HG02943 (cell line): Measurements from ENCODE around the gene FOXK1.
"Not testable (repeated sequence)": the region's sequence is repeated elsewhere in the genome, so short reads cannot be mapped to it uniquely, and the experiment has no call there.

Experiments
- ATAC-seq: cut with Tn5 transposase; IDR thresholded peaks from one replicate; pipeline ENCODE4 v1.9.1; 2021; ENCODE audit warnings: mild to moderate bottlenecking, low read depth, moderate library complexity; ENCODE audit not compliant: unreplicated experiment

FOXK1 gene

DNA sequence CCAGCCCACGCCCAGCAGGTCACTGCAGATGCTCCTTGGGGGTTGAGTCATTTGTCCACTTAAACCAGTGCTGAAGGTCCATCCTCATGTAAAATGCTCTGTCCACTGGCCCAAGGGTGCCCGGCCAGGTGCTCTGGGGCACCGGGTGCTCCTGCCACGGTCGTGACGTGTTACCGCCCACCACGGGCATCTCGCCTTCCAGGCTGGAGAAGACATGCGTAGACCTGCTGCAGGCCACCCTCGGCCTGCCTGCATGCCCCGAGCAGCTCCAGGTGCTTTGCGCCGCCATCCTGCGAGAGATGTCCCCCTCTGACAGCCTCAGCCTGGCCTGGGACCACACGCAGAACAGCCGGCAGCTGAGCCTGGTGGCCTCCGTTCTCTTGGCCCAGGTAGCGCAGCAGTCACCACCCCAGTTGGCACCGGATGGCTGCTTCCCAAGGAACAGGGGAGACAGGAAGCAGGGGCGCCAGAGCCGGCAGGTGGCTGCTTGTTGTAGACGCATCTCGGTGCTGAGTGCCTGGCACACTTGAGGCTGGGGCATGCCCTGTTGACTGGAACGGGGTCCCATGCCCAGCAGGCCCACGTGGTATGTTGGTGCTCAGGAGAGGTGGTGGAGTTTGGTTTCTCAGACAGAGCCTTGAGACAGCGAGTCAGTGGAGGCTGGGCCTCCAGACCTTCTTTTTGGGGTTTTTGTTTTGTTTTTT is 99.4 kb downstream of the FOXK1 start:
- no peak for ATAC-seq

GRCh38 chr7:4782333-4783291 is 100.5 kb downstream of the FOXK1 start:
- no peak for ATAC-seq

DNA sequence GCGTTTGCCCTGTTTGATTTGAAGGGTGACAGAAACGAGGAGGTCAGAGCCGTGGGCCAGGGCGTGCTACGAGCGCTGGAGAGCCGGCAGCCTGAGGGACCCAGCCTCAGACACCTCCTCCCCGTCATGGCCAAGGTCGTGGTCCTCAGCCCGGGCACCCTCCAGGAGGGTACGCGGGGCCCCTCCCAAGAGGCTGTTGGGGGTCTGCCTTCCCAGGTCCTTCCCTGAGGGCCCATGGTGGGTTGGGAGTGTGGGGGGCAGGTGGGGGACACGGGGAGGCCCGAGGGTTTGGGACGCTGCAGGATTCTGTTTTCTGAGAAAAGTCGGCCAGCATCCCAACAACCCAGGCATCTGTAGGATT is 101.2 kb downstream of the FOXK1 start:
- no peak for ATAC-seq

DNA sequence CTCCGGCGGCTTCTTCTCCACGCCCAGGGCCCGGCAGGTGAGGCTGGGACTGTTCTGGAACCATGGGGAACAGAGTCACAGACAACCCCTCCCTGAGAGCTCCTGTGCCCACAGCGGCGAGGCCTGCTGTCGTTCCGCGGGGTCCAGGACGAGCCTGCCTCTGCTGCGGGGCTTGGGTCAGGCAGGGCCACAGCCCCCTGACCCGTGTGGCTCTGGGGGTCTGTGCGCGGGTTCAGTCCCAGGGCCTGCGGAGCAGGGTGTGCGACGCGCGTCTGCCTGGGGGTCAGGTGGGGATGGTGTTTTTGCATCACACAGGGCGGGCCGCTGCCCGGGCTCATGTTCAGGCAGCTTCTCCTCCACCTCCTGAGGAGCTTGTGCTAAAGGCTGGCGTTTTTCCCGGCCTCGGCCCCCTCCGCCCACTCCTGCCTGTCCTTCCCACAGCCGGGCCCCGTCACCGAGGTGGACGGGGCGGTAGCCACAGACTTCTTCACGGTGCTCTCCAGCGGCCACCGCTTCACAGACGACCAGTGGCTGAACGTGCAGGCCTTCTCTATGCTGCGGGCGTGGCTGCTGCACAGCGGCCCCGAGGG is 101.8 kb downstream of the FOXK1 start:
- ATAC-seq, result no peak

DNA sequence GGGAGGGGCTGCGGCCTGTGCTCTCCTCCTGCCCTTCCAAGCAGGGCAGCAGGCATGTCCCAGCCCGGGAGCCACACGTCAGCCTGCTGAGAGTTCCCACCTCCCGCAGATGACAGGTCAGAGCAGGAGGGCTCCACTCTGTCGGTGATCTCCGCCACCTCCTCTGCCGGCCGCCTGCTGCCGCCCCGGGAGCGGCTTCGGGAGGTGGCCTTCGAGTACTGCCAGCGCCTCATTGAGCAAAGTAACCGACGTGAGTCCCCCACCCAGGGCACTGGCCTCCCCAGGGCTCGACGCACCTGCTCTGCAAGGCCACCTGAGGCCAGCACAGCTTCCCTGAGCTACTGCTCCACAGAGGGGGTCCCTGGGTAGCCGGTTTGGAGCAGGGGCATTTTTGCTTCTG is 102.7 kb downstream of the FOXK1 start:
- ATAC-seq, result no peak

DNA sequence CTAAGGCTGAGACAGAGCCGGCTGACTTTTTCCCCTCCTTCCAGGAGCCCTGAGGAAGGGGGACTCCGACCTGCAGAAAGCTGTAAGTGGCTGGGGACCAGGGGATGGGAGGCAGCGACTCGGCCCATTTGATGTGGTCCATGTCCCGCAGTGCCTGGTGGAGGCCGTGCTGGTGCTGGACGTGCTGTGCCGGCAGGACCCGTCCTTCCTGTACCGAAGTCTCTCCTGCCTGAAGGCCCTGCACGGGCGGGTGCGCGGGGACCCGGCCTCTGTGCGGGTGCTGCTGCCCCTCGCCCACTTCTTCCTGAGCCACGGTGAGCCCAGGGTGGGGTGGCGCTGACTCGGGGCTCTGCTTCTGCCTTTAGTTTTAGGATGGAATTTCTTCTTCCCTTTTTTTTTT is 103.3 kb downstream of the FOXK1 start:
- ATAC-seq, result no peak

DNA sequence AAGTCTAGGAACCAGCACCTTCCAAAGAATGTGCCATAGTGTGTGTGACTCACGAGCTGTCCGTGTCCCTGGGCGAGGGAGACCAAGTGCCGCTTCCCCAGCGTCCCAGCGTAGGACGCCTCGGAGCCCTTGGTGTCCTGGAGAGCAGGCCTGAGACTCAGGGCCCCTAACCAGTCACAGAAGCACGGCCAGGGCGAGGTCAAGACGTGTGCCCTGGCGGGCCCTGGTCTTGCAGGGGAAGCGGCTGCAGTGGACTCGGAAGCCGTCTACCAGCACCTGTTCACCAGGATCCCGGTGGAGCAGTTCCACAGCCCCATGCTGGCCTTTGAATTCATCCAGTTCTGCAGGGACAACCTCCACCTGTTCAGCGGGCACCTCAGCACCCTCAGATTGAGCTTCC is 103.9 kb downstream of the FOXK1 start:
- no peak for ATAC-seq

DNA sequence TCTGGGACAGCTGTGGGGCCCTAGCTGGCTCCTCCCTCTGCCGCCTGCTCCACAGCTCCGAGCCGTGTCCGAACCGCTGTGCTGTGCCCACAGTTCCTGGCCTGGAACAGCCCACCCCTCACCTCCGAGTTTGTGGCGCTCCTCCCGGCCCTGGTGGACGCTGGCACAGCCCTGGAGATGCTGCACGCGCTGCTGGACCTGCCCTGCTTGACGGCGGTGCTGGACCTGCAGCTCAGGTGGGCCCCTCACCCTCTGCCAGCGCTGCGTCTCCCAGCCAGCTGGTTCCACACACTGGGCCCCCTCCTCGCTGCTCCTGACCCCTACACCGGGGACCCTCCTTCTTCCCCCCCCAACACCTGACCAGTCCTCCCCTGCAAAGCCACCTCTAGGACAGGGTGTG is 105.4 kb downstream of the FOXK1 start:
- no peak for ATAC-seq

- no peak for ATAC-seq
These were observed 106.0 kb downstream of the FOXK1 start for GRCh38 chr7:4787947-4788626.

GRCh38 chr7:4788627-4789189 is 106.6 kb downstream of the FOXK1 start:
- ATAC-seq, result no peak

DNA sequence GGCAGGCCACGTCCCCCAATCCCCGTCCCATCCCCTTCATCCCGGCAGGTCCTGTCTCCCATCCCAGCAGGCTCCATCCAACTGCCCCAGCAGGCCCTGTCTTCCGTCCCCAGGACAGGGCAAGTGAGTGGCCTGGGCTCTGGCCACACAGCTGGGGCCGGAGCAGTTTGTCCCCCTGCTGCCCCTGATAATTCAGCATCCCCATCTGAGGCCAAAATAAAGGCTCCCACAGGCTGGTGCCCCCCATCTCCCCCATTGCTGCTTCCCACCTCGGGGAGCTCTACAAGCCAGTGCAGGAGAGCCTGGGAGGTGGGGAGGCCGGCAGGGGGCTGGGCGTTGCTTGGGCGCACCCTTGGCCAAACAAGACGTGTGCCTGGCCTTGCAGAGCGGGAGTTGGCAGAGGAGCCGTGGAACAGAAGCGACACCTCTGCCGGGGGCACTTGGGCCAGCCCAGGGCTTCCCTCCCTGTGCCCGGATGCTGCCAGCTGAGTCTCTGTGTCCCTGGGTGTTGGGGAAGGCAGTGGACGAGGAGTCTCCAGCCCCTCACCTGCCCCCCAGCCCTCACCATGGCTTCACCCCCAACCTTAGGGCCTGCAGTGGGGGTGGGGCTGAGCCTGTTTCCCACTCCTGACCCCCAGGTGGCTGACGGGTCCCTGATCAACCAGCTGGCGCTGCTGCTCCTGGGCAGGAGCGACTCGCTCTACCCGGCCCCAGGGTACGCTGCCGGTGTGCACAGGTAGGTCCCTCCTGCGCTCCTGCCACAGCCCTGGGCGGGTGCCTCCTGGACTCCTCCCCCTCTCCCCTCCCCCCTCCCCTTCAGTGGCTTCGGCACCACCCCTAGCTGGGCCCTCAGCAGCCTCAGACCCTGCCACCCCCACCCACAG is 107.3 kb downstream of the FOXK1 start:
- ATAC-seq, result no peak

DNA sequence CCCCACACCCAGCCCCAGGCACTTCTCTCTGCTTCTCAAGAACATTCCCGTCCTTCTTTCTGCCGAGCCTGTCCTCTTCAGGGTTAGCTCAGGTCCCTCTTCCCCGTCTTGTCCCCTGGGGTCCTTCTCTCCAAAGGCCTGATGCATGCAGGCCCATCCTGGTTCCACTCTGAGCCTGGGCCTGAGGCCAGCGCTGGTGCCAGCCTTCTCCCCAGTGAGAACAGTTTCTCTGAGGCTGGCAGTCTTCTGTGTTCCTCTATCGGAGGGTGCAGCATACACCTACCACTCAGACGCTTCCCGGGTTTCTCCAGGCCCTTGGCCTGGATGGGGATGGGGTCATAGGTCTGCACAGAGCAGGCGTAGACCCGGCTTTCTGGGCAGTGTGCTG is 108.0 kb downstream of the FOXK1 start:
- no peak for ATAC-seq

DNA sequence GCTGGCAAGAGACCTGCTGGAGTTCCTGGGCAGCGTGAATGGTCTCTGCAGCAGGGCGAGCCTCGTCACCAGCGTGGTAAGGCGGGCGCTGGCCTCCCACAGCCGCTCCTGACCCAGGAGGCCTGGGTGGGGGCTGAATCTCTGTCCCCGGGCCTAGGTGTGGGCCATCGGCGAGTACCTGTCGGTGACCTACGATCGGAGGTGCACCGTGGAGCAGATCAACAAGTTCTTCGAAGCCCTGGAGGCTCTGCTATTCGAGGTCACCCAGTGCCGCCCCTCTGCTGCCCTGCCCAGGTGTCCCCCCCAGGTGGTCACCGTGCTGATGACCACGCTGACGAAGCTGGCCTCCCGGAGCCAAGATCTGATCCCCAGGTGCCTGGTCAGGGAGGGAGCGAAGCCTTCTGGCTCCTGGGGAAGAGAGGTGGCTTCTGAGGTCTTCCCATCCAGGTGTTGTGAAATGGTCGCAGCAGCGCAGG is 108.5 kb downstream of the FOXK1 start:
- no peak for ATAC-seq

- no peak for ATAC-seq
These were observed 109.1 kb downstream of the FOXK1 start for GRCh38 chr7:4791101-4791737.

- no peak for ATAC-seq
These were observed 109.8 kb downstream of the FOXK1 start for GRCh38 chr7:4791738-4792536.

- ATAC-seq, result no peak
These were observed 110.5 kb downstream of the FOXK1 start for GRCh38 chr7:4792537-4793126.

GRCh38 chr7:4793385-4793993 is 111.4 kb downstream of the FOXK1 start:
- ATAC-seq, result not testable (repeated sequence)
